OCI-M2 (cell line): ENCODE results near the gene CEACAM21.

Experiments used
- DNase-seq: peaks from one replicate; lab custom pipeline; 2025; ENCODE audit not compliant: unreplicated experiment; lab: John Stamatoyannopoulos, UW

CEACAM21 gene

DNA sequence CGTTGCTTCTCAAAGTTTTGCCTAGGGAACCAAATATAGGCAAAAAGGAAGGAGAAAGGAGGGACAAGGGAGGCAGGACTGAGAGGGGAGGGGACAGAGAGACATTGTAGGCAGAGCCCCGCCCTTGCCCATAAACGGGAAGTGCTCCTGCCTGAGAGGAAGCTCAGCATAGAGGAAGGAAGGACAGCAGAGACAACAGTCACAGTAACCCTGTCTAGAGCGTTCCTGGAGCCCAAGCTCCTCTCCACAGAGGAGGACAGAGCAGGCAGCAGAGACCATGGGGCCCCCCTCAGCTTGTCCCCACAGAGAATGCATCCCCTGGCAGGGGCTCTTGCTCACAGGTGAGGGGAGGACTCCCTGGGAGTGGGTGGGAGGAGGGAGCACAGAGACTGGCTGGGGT, at the start of gene CEACAM21:
TSS of gene CEACAM21 (plus strand) at position 169 of the 400 bp plus-strand sequence. CDS start at position 278, 109 bp downstream.
- DNase-seq, result no peak

DNA sequence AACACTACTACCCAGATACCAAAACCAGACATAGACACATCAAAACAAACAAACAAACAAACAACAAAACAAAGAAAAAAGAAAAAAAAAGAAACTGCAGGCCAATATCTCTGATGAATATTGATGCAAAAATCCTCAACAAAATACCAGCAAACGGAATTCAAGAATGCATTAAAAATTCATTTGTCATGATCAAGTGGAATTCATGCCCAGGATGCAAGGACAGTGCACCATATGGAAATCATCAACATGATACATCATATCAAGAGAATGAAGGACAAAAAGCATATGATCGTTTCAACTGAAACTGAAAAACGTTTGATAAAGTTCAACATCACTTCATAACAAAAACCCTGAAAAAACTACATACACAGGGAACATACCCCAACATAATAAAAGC, 48.9 kb upstream of the CEACAM21 start:
- DNase-seq, result no peak

DNA sequence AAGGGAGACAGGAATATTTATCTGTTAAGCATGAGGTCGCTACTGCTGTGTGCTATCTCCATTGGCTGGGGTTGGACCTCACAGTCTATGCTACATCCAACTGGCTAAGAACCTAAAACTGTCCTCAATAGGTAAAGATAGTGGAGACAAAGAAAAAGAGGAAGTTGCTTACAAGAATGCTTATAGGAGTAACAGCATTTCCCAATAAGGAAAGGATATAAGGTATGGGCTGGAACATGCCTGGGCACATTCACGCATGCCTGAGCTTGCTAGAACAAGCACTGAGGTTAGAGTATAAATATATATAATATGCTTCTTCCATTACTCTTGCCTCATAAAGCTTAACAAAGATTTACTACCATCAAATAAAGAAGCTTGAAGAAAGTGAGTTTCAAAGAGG, 47.9 kb upstream of the CEACAM21 start:
- DNase-seq, result no peak

DNA sequence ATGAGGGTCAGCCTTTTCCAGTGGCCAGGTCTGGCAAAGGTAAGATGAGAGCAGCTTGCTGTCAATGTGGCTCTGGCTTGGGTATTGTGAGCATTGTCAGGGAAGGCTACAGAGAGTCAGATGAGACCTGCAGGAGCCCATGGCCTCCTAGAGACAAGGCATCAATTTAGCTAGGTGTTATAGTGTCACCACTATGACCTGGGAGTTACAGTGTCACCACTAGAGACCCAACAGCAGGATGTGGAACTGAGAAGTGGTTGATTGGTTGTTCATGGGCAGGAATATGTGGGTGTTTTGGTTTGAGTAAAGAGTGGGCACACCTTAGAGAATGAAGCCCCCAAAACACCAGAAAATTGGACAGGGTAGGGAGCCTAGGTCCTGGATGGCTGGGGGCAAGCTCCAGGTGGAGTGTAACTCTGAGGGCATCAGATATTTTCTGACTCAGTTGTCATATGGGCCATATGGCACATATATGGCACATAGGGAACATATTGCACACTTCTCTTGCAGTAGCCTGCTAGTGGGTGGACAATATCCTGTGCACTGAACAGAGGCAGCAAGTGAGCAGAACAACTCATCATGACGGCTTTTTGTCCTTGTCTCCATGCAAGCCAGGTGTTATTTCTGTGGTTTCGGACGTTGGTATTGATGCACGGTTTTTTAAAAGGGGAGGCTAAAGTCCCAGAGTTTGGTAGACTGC, 46.3 kb upstream of the CEACAM21 start:
- no peak for DNase-seq

DNA sequence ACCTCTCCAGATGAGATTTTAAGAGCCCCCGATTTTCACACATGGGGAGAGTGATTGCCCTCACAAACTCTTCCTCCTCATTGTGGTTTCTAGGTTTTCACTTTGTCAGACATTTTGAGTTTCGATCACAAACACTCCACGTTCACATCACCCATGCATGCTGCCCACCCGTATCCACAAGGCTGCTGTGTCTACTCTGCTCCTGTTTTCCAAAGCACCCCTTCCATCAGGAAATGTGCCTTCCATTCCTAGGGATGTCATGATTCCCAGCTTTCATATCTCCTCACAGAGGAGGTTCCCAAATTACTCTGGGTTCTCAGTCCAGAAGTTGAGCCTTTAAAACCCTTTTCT, 45.8 kb upstream of the CEACAM21 start:
- DNase-seq, result no peak

DNA sequence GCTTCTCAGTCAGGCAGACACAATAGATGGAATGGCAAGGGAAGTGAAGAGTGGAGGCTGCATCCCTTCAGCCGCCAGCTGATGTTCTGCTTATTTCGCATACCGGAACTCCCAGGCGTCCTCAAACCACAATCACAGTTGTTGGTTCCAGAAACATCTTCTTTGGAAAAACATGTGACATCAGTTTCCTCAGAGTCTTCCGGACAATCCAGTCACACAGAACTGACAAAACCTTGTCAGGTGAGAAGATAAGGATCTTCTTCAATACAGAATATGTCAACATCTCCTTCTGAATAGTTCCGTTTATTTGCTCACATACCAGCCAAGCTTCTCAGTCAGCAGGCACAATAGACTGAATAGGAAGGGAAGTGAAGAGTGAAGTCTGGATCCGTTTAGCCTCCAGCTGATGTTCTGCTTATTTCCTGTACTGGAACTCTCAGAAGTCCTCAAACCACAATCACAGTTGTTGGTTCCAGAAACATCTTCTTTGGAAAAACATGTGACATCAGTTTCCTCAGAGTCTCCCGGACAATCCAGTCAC, 45.1 kb upstream of the CEACAM21 start:
- DNase-seq, result no peak

DNA sequence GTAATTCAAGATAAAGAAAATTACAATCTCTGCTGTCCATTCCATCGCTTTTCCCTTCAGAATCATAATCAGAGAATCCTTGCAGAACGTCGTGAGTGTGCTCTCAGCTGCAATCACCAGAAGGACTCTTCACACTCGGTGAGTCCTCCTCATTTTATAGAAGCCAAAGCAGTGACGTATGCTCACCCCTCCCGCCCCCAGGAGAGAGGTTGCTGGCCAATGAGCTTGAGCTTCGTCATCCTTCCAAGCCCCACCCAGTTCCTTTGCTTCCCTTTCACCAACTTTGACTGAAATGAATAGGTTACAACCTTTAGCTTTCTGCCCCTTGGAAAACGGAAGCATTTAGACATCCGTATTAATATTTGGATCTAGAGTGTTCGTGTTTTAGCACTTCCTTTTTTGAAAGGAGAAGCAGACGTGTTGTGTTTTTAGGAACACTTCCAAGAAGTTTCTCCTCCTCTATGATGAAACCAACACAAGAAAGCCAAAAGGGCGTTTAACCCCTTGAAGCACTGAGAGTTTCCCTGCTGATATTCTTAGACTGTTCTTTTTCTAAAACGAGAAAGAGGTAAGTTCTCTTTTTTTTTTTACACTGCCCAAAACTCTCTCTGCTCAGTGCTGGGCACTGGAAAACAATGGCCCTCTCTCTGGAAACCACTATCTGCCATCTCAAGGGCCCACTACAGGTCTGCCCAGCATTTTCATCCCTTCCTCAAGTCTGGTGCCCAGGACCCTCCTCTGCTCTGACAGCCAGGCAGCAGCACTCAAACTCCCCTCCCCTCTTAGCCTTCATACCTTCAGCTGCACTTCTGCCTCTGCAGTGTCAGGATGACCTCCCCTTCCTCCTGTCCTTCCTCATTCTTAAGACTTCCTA, 44.3 kb upstream of the CEACAM21 start:
- no peak for DNase-seq

DNA sequence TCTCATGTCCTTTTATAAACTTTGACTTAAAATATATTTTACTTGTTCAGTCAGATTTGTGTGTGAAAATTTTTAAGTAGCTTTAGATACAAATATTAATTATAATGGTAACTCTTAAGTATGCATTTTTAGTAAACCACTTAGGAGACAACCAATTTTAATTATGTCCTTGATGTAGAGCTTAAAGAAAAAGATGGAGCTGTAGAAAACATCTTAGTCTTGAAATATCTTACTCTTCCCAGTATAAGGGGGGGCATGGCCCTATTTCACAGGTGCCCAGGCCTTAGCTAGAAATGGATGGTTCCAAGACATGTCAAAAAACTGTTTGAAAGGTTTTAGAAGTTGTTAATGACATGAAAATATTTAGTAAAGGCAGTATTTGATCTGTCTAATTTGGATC, 43.4 kb upstream of the CEACAM21 start:
- no peak for DNase-seq

DNA sequence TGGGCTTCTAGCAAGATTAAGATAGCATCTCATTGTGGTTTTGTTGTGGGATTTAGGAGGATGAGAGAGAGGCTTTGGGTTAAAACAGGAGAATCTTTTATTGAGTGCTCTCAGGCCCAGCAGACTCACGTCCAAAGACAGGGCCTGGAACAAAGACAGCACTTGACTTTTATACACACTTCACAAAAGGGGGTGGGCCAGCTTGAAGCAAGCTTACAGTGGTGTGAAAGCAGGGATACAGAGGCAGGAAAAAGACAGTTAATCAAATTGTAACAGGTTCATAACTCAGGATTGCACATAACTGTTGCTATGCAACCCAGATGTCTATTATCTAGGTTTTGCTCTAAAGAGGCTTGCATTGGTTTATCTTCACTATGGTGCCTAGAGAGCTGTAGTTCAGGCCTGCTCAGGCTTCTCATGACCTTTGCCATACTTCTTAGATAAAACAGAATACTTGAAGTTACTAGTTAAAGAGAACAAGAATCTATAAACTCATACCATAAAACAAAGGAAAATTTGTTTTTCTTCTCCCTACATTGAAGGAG, 42.2 kb upstream of the CEACAM21 start:
- DNase-seq, result no peak

DNA sequence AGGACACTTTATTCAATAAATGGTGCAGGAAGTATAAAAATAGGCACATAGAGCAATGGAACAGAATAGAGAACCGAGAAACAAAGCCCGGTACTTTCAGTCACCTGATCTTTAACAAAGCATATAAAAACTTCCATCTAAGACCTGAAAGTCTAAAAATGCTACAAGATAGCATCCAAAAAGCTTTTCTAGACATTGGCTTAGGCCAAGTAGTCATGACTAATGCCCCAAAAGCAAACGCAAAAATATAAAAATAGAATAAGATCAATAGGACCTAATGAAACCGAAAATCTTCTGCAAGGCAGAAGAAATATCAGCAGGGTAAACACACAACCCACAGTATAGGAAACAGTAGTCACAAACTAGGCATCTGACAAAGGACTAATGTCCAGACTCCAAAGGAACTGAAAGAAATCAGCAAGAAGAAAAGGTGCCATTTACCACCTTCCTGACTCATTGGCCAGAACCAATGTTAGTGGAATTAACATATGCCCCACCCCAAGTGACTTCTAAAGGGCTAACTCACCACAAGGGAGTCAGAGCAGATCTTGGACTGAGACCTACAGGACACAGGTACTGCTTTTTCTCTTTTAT, 40.8 kb upstream of the CEACAM21 start:
- no peak for DNase-seq

DNA sequence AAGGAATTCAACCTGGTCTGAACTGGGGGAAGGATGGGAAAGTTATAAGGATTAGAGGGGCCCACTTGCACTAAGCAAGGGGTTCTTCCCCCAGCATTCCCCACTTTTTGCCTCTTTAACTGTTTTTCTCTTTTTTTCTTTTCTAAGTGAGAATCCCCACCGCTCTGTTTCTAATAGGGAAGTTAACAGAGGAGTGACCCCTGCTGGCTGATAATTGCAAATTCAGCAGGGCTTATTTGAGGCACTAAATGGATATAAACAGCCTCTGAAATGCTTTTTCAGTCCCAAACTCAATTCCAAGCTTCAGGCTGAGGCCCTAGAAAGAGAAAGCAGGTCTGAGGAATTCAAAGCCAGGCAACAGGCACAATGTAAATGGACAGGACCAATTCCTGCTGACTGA, 38.2 kb upstream of the CEACAM21 start:
- no peak for DNase-seq

DNA sequence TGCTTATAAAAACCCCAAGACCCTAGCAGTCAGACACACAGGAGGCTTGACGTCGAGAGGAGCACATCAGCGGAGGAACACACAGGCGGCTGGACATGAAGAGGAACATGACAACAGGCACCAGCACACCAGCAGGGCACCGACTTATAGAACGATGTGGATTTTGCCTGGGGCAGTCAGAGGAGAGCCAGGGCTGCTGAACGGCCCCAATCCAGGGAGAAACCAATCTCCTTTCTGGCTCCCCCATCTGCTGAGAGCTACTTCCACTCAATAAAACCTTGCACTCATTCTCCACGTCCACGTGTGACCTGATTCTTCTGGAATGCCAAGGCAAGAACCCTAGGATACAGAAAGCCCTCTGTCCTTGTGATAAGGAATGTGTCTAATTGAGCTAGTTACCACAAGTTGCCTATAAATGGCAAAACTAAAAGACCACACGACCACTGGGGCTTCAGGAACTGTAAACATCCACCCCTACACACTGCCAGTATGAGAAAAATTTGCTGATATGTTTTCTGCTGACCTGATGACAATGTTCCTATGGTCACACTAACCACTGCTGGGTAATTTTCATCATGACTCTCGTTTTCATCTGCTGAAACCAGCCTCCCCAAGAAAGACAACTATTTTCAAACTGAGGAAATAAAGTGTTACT, 35.8 kb upstream of the CEACAM21 start:
- DNase-seq, result no peak

DNA sequence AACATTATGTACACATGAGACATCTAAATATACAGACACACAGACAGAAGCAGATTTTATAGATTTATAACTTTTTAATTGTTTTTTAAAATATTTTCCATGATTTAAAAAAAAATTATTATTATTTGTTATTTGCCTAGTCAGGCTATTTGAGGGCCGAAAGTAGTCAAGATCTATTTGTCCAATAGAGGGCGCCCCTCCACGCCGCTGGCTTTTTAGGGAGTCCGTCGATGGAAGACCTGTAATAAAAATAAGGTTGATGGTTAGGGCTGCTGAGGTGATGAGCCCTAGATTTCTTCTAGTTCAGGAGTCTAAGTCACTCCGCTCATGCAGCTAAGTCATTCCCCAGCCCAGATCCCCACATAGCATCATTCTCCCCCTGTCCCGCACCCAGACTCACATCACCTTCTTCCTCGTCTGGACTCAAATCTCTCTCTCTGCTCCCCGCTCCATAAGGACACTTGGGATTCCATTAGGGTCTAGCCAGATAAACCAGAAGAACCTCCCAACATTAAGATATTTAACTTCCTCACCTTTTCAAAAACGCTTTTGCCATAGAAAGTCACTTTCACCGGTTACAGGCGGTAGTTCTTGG, 33.9 kb upstream of the CEACAM21 start:
- no peak for DNase-seq

DNA sequence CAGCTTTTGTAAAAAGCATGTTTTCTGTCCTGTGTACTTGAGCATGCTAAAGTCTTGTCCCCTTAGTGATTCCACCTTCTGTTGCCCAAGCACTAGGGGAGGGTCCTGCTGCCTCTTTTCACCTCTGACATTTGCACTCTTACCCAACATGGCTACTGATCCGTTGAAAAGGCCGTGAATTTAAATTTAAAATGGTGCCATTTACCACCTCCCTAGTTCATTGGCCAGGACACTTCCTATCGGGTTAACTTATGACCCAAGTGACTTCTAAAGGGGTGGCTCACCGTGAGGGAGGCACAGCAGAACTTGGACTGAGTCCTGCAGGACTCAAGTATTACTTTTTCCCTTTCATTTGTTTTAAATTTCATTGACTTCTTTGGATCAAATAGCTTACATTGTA, 33.3 kb upstream of the CEACAM21 start:
- DNase-seq, result no peak

DNA sequence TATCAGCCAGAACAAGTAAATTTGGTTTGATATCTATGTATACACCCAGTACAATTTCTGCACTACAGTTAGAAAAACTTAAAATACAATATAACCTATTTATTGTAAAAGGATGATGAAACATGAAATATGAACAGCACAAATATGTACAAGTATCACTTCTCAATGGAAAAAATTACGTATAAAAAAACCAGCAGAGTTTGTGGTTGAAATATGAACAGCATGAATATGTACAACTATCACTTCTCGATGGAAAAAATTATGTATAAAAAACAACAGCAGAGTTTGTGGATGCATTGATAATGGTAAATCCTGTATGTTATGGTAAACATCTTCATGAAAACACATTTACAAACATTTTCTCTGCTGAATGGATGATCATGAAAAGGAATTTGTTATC, 32.4 kb upstream of the CEACAM21 start:
- DNase-seq, result no peak

DNA sequence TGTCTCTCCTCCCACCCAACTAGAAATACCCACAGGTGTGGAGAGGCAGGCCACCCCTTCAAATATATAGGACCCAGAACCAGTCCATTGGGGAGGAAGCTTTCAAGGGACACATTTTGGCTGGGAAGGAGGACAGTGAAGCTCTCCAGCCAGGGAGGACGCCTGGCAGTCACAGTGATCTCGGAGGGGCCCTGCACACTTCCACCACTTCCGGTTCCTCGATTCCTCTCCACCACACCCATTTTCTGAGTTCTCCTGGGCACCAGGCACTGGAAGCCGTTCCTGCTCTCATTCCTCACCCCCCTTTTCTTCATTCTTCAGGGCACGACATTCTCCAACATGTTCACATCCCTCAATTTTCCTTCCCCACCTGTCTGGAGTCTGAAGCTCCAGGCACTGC, 30.4 kb upstream of the CEACAM21 start:
- no peak for DNase-seq

DNA sequence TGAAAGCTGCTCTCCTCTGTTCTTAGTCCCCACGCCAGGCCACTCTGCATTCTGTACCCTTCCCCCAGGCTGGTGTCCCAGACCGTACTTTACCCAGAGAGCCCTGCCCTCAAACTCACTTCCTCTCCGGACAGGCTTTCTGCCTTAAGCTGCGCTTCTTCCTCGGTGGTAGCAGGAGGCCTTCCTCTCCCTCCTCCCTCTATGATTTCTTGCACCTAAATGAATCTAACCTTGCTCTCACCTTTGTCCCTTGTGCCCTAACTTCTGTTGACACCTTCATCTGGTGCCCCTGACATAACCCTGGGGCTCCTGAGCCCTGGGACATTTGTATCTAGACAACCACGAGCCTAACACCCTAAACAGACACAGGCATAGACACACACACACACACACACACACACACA, 29.6 kb upstream of the CEACAM21 start:
- no peak for DNase-seq

DNA sequence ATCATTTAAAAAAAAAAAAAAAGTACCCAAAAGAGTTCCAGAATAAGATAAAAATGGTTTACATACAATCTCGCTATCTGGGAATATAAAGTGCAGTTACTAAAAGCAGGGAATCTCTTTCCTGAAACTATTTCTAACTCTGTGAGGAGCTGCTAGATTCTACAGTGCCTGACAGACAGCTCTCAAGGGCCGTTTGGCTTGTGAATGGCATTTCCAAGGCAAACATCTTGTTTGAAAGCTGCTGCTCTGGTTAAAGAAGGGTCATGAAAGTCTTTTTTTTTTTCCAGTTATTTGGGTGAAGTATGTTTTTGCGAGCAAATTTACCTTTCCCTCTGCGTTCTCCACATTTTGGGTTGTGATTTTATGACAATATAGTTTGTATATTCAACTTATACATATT, 29.0 kb upstream of the CEACAM21 start:
- no peak for DNase-seq

DNA sequence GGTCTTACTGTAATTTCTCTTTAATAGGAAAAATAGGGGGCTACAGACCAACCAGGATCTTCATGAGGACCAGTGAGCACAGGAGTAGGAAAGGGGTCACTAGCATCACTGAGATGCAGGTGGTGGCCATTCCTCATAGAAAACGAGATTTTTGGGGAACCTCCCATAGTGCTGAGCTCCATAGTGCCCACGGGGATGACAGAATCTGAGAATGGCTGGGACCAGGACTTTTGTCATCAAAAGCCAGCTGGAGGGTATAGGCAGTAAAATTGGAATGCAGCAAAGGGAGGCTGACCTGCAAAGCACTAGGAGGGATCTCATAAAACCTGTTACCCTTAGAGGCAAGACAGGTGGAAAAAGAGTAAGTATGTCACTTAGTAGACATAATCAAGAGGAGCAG, 28.4 kb upstream of the CEACAM21 start:
- DNase-seq, result no peak

DNA sequence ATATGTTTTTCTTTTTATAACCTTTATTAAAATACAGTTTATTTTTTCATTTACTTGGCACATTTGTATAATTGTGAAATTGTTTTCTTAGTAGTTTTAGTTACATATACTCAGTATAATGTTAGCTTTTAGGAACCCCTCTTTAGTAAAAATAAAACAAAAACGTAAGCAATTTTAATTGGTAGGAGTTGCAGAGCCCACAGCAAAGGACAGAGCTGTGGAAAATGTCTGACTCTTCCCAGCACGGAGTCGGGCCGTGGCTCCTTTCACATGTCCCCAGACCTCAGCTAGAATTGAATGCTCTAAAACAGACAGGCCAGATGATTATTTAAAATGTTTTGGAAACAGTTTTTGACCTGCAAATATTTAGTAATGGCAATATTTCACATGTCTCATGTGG, 27.9 kb upstream of the CEACAM21 start:
- DNase-seq, result no peak
